ENCODE data around the gene AGAP3. TPM values are rescaled to one million over a fixed set of nuclear protein-coding genes. Genes with fewer than 3 reads are reported as not detected.
A peak's percentile ranks its signal among the peaks of the same experiment; 100 is the strongest.

The AGAP3 gene
- total RNA-seq, 1 donor from 2014 or later, result 135 TPM

DNA sequence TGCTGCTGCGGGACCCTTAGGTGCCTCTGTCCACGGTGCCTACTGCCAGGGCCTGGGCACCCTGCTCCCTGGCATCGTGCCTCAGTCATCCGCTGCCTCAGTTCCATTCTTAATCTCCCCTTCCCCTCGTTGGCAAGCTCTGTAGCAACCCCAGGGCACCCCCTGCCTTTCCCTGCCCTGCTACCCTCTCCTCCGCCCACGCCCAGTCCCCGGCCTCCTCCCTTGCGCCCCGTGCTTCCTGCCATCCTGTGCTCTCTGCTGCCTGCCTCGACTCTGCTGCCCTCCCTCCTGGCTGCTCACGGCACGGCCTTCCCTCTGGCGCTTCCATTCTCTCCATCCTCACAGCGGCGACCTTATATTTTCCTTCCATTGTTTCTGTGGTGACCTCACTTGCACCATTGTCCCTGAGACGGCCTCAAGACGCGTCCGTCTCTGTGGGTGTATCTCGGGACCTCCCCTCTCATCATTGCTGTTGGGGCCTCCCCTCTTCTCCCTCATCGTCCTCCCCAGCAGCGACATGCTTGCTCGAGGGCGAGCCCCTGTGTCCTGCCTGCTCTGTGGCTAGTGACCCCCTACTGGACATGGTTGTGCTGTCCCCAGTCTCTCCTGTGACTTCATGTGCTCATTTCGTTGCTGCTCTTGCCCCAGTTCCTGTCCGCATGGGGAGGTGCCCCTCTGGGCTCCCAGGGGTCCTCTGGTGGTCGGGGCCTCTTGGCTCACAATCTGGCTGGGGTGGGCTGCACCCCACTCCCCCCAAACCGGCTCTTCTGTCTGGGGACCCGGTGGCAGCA, 35.3 kb downstream of the AGAP3 start:
- H3K27ac Mint-ChIP-seq (ENCODE audit: unreplicated experiment), result no peak overlapping the region
- H3K27me3 Mint-ChIP-seq (ENCODE audit: unreplicated experiment), result no peaks in the 10 kb centered on the region
- peaks cover 46% of the 10 kb centered on the region for H3K36me3 Mint-ChIP-seq (ENCODE audit: unreplicated experiment)
- peaks cover 6% of the 10 kb centered on the region for H3K4me1 Mint-ChIP-seq (ENCODE audit: unreplicated experiment)
- H3K9me3 Mint-ChIP-seq (ENCODE audit: unreplicated experiment), result no peaks in the 10 kb centered on the region
- DNase-seq (ENCODE audit: extremely low spot score, unreplicated experiment), result no peak
- no peak overlapping the region for H3K4me3 Mint-ChIP-seq (ENCODE audit: unreplicated experiment)
- TF ChIP-seq, protein P1, sequence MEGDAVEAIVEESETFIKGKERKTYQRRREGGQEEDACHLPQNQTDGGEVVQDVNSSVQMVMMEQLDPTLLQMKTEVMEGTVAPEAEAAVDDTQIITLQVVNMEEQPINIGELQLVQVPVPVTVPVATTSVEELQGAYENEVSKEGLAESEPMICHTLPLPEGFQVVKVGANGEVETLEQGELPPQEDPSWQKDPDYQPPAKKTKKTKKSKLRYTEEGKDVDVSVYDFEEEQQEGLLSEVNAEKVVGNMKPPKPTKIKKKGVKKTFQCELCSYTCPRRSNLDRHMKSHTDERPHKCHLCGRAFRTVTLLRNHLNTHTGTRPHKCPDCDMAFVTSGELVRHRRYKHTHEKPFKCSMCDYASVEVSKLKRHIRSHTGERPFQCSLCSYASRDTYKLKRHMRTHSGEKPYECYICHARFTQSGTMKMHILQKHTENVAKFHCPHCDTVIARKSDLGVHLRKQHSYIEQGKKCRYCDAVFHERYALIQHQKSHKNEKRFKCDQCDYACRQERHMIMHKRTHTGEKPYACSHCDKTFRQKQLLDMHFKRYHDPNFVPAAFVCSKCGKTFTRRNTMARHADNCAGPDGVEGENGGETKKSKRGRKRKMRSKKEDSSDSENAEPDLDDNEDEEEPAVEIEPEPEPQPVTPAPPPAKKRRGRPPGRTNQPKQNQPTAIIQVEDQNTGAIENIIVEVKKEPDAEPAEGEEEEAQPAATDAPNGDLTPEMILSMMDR (IDR thresholded peaks at IDR 0.05), result no peak

DNA sequence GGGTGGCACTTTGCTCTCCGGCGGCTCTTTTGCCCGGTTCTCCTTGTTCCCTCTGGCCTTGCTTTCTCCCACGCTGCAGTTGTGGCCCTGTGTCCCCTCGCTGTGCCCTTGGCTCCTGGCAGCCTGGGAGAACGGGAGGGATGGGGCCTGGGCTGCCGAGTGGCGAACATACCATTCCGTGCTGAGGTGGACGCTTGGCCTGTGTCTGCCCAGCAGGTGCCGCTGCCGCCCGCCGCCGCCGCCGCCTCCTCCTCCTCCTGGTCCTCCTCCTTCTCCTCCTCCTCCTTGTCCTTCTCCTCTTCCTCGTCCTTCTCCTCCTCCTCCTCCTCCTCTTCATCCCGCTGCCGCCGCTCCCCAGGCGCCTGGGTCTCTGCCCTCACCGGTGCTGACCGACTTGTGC, 36.0 kb downstream of the AGAP3 start:
- Mint-ChIP-seq H3K36me3 (ENCODE audit: unreplicated experiment) (peaks cover 46% of the 10 kb centered on the region), H3K9me3 (ENCODE audit: unreplicated experiment) (no peaks in the 10 kb centered on the region), H3K27ac (ENCODE audit: unreplicated experiment) (no peak overlapping the region), H3K4me1 (ENCODE audit: unreplicated experiment) (peaks cover 6% of the 10 kb centered on the region), H3K27me3 (ENCODE audit: unreplicated experiment) (no peaks in the 10 kb centered on the region), H3K4me3 (ENCODE audit: unreplicated experiment) (no peak overlapping the region)
- TF ChIP-seq, protein P1 (IDR thresholded peaks at IDR 0.05), result no peak
- no peak for DNase-seq (ENCODE audit: extremely low spot score, unreplicated experiment)

DNA sequence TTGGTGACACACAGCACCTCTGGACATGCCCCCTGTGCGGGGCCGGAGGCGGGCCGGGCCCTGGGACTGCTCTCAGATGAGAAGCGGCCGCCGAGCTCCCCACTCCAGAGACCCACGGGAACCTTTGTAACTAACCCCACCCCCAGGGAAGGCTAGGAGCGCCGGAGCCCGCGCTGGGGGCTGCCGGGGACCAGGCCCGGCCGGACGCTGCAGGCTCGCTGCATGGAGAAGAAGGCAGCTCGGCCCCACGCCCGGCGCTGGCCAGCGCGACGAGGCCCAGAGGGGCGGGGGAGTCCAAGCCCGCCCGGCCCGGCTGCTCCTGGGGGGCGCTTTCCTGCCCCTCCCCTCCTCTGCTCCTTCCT, 36.5 kb downstream of the AGAP3 start:
- H3K27me3 Mint-ChIP-seq (ENCODE audit: unreplicated experiment), result no peaks in the 10 kb centered on the region
- no peak overlapping the region for H3K27ac Mint-ChIP-seq (ENCODE audit: unreplicated experiment)
- peaks cover 6% of the 10 kb centered on the region for H3K4me1 Mint-ChIP-seq (ENCODE audit: unreplicated experiment)
- TF ChIP-seq, protein P1 (IDR thresholded peaks at IDR 0.05), result no peak
- DNase-seq (ENCODE audit: extremely low spot score, unreplicated experiment), result no peak
- H3K9me3 Mint-ChIP-seq (ENCODE audit: unreplicated experiment), result no peaks in the 10 kb centered on the region
- H3K36me3 Mint-ChIP-seq (ENCODE audit: unreplicated experiment), result peaks cover 48% of the 10 kb centered on the region
- H3K4me3 Mint-ChIP-seq (ENCODE audit: unreplicated experiment), result no peak overlapping the region

DNA sequence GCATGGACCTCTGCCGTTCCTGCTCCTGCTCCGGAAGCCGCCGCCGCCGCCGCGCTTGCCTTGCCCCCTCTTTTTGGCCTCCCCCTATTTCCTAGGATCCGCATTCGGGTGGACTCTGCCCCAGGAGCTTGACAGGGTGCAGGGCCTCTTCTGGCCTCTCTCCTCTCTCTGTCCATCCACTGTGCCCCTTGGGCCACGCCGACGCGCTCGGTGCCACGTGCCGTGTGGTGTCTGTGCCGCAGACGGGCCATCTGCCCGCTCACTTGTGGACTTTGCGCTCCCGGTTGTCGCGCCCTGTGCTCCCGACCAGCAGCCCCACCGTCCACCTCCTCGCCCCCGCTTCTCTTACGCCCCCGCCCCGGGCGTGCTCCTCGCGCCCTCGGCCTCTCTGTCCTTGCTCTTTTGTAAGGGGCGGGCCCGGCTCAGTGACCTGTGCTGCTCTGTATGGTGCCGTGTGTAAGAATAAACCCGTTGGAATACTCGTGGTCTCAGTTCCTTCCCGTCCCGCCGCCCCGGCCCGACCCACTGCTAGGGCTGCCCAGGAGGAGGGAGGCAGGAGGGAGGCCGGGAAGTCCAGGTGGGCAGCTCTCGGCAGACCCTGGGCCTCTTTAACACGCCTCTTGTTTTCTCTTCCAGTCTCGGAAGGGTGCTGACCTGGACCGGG, 37.0 kb downstream of the AGAP3 start:
- no peak for DNase-seq (ENCODE audit: extremely low spot score, unreplicated experiment)
- no peaks in the 10 kb centered on the region for H3K27me3 Mint-ChIP-seq (ENCODE audit: unreplicated experiment)
- H3K27ac Mint-ChIP-seq (ENCODE audit: unreplicated experiment), result no peak overlapping the region
- TF ChIP-seq, protein P1 (IDR thresholded peaks at IDR 0.05), result no peak
- no peak overlapping the region for H3K4me3 Mint-ChIP-seq (ENCODE audit: unreplicated experiment)
- H3K36me3 Mint-ChIP-seq (ENCODE audit: unreplicated experiment), result peaks cover 52% of the 10 kb centered on the region
- H3K4me1 Mint-ChIP-seq (ENCODE audit: unreplicated experiment), result peaks cover 6% of the 10 kb centered on the region
- H3K9me3 Mint-ChIP-seq (ENCODE audit: unreplicated experiment), result no peaks in the 10 kb centered on the region

DNA sequence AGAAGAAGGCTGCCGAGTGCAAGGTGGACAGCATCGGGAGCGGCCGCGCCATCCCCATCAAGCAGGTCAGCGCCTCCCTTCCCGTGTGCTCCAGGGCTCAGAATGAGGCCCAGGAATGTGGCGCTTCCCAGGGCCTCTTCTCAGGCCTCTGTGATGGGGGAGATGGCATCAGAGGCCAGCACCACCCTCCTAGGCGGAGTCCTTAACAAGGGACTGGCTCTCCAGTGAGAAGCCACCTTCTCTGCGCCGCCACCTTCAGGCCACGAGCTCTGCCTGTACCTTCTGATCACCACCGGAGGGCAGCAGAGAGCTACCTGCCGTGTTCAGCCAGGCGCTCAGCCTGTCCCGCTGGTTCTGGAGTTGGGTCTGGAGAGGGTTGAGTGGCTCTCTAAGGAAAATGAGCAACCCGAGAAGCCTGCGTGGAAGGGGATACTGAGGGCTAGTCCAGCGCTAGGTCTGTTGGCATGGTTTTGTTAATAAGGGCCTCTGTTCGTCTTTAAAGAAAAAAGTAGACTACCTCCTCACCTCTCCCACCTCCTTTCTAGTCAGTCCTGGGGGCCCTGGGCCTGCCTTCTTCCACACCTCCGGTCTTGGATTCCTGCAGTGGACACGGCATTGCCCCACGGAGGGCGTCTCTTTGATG, 37.7 kb downstream of the AGAP3 start:
- H3K27me3 Mint-ChIP-seq (ENCODE audit: unreplicated experiment), result no peaks in the 10 kb centered on the region

More for the DNA sequence above, 37.7 kb downstream of the AGAP3 start:
- DNase-seq (ENCODE audit: extremely low spot score, unreplicated experiment), result peak; percentile 93
- H3K9me3 Mint-ChIP-seq (ENCODE audit: unreplicated experiment), result no peaks in the 10 kb centered on the region
- no peak overlapping the region for H3K27ac Mint-ChIP-seq (ENCODE audit: unreplicated experiment)
- peaks cover 53% of the 10 kb centered on the region for H3K36me3 Mint-ChIP-seq (ENCODE audit: unreplicated experiment)
- TF ChIP-seq, protein P1 (IDR thresholded peaks at IDR 0.05), result peak; percentile 97
- H3K4me3 Mint-ChIP-seq (ENCODE audit: unreplicated experiment), result no peak overlapping the region
- peaks cover 6% of the 10 kb centered on the region for H3K4me1 Mint-ChIP-seq (ENCODE audit: unreplicated experiment)
